GM21381 (cell line): ENCODE results near the gene KIT.

Experiments
- ATAC-seq: cut with Tn5 transposase; IDR thresholded peaks from one replicate; pipeline ENCODE4 v1.9.1; 2021; ENCODE audit warnings: mild to moderate bottlenecking, moderate library complexity; ENCODE audit not compliant: unreplicated experiment

Gene KIT

DNA sequence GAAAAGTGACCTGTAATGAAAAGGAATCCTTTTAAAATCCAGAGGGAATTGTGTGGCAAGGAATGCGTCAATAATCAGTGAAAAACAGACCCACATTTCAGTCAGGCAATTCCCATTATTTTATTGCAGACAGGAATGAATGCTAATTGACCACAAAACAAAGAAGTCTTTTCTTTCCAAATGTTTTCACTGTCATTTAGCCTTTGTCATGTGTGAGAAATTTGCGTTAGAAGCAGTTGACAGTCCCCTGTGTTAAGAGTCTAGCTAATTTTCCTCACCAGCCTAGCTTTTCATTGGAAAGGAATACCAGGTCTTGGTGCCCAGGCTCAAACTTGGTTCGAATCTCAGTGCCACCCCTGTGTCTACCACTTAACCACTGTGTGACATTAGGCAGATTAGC, 83.4 kb downstream of the KIT start:
- ATAC-seq = no peak

DNA sequence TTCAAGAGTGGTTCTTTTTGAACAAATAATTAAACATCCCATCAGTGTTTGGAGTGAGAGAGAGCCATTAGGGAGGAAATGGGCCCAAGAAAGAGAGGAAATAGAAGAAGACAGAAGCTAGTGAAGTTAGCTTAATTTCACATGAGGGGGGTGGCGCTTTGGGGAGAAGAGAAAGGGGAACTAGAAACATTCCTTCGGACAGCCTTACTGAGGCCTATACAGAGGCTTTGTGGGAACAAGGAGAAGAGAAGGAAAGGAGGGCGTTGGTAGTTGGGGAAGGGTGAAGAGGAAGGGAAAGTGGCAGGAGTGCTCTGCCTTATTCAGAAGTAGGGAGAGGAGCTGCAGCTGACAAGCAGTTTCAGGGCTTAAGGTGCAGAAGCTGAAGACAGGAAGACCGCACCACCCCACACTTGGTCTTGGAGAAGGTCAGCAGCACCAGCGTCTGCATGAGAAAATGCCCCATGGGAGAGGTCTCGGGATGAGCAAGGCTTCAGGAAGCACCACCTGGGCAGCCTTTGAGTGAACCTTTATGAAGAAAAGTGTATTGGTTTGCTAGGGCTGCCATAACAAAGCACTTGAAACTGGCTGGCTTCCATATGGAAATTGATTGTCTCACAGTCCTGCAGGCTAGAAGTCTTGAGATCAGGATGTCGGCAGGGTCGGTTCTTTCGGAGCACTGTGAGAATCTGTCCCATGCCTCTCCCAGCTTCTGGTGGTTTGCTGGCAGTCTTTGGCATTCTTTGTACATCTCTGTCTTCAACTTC, 85.1 kb downstream of the KIT start:
- ATAC-seq = no peak

DNA sequence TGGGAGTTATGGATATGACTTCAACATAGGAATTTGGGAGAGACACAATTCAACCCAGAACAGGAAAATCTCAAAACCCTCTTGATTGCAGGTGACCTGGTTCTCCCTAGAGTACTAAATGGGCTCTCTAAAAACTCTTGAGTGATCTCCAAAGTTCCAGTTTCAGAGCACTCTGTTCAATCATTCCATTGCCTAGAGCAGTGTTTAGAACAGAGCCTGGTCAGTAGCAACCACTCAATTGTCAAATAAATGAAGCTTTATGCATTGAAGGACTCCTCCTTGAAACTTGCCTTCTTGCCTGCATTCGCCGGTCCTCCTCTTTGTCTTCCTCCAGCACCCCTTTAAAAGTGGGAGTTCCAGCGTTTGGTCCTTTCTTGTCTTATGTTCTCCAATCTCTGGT, 85.8 kb downstream of the KIT start:
- no peak for ATAC-seq

DNA sequence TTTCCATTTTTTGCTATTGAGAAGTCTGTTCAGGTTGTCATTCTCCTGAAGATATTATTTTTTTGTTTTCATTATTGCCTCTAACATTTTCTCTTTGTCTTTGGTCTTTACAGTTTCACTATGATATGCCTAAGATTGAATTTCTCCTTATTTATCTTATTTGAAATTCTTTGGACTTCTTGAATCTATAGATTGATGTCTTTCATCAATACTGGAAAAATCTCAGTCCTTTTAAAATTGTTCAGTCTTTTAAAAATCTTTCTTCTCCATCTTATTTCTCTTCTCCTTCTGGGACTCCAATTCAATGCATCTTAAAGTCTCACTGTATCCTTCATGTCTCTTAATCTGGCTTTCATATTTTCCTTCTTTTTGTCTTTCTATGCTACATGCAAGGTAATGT, 86.7 kb downstream of the KIT start:
- no peak for ATAC-seq

DNA sequence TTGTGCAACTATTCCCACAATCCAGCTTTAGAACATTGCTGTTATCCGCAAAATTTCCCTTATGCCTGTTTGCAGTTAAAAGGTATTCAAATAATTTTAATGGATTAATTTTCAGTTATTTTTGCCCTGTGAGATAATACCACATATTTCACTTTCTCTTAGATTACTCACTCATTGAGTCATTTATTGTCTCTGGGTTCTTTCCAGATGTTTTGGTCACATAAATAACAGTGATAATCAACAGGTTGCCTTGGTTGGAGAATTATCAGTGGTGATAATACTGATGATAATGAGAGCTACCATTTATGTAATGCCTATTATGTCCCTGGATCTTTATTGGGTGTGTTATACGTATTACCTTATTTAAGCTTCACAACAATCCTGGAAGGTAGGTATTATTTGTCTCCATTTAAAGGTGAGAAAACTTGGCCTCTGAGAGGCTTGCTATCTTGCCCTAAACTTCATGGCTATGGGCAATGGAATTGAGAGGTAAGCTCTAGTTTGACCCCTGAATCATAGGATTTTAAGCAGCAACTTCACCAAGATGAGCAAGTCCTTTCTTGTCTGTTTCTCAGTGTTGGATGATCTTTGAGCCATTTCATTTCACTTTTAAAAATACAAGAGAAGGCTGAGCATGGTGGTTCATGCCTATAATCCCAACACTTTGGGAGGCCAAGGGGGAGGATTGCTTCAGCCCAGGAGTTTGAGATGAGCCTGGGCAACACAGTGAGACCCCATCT, 87.4 kb downstream of the KIT start:
- ATAC-seq = no peak

DNA sequence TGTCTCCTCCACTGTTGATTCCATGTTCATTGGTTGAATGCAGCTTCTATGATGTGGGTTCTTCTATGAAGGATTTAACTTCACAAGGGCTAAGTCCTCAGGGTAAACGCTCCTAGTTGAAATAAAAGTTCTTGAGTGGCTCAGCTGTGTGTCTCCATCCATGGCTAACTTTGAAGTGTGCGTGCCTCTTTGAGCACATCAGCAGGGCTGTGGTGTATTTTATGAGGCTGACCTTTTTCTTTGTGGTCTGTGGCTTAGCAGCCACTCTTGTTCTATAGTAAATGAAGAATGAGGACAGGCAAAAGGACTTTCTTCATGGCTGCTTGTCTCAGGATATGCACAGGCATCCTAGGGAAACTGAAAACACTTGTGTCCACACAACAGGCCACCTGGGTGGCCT, 88.5 kb downstream of the KIT start:
- peak; percentile 65 for ATAC-seq

DNA sequence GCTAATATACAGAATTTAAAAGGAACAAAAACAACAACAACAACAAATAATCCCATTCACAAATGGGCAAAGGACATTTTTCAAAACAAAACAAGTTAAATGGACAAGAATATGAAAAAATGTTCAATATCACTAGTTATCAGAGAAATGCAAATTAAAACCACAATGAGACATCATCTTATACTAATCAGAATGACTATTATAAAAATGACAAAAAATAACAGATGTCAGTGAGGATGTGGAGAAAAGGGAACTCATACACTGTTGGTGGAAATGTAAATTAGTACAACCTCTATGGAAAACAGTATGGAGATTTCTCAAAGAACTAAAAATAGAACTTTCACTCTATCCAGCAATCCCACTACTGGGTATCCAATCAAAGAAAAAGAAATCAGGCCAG, 92.6 kb downstream of the KIT start:
- no peak for ATAC-seq

DNA sequence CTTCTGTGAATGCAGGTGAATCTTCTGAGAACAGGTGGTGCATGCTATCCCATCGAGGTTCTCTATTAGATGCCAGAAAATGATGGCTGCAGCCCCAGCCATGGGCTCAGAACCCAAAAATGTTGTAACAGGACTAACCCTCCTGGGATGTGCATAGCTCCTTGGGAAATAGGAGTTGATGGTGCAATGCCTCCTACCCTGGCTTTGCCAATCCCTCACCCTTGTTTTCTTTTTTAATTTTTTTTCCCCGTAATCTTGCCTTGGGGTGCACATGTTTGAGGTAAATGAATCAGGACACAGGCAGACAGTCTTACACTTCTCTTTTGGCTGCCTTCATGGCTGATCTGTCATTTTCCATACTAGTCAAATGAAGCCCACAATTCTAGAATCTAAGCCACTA, 96.6 kb downstream of the KIT start:
- no peak for ATAC-seq

DNA sequence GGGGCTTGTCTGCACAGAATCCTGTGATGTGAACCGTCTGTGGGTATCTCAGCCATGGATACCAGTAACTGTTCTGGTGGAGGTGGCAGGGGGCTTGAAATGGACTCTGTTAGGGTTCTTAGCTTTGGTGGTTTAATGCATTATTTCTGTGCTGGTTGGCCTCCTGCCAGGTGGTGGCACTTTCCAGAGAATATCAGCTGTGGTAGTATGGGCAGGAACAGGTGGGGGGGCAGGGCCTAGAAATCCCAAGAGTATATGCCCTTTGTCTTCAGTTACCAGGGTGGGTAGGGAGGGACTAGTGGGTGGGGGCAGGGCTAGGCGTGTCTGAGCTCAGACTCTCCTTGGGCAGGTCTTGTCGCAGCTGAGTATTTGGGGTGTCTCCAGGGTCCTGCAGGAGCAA, 106.7 kb downstream of the KIT start:
- no peak for ATAC-seq

DNA sequence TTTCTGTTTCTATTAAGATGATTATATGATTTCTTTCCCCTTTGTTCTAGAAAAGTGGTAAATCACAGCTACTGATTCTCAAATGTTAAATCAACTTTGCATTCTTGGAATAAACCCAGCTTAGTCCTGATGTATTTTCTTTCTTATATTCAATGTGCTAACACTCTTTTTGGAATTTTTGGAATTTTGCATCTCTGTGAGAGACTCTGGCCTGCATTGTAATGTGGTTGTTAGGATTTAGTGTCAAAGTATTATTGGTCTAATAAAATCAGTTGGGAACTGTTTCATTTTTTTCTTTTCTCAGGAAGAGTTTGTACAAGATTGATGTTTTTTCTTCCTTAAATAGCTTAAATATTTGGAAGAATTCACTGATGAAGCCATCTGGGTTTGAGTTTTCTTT, 109.6 kb downstream of the KIT start:
- no peak for ATAC-seq

DNA sequence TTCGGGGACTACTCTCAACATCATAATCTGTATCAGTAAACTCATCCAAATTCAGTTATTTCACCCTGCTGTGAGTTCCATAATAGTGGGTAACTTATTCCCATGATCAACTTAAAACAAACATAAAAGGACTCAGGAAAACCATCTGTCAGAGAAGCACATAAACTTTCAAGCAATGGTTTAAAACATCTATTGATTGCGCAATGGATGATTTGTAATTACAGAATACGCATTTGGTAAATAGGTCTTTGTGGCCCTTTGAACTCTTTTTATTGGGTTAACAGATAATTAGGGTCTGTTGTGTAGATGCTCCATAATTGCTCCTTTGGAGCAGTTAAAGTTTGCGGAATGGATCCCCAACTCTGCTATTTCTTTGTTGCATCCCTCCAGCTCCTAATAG, 115.3 kb downstream of the KIT start:
- no peak for ATAC-seq

DNA sequence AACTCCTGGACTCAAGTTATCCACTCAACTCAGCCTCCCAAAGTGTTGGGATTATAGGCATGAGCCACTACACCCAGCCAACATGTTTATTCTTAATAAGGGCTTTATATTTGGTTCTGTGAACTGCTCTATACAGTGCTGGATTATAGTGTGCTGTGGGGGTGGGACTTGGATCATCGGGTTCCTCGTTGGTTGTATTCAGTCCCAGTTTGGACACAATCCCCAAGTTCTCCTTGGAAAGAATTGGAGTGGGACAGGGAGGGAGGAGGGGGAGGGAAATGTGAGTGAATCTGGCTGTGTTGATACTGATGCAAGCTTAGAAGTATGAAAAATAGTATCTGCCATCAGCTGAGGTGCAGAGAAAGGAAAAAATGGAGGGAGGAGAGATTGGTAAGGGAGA, 121.3 kb downstream of the KIT start:
- ATAC-seq = no peak

DNA sequence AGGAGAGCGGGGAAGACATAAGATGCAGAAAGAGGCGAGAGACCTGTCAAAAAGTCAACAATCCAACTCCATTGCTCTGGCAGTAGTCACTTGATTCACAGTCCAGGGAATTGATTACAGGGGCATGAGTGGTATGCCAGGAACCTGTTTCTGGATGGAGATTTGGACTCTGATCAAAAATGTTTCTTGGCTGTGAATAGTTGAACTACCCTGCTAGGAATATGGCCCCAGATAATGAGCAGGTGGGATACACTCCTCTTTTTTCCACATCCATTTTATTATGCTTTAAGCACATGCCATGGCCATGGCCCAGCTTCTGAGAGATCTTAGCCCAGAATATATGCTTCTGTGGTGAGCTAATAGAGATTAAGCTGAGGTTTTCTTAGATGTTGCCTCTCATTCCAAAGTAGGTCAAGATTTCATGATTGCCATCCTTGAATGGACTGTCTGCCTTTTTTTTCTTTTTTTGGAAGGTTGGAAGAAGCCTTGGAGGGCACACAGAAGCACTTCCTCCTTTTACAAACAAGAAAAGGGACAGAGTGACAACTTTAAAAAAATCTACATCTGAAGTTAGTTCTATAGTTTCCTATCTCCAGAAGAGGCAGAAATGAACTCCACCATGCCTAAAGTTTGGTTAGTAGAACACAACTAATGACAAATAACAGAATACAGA, 121.9 kb downstream of the KIT start:
- no peak for ATAC-seq

DNA sequence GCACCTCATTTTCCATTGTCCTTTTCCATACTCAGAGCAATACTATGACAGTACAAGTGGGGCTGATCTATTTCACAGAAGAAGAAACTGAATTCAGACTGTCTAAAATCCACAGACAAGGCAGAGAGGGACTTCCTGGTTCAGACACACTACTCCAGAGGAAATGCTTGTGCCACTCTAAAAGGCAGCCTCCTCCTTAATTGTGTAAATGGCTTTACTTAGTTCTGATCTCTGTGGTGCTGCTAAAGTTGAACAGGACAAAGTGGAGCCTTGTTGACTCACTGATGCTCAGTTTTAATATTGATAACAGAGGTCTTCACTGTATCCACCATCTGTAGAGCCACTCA, 122.4 kb downstream of the KIT start:
- ATAC-seq = no peak

DNA sequence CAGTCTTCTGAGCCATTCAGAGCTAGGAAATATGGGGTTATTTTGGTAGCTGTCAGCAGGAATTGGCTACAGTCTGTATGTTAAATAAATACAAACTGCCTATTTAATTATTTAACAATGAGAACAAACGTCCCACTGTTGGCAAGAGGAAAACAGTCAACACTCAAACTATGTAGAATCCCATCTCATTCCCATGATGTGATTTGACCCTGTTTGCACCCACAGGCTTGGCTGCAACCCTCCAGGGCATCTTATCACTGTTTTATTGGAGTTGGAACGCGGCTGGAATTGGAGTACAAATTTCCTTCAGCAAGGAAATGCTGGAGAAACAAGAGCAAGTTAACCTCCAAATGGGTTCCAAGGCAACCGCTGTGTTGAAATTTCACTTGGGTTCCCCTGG, 124.0 kb downstream of the KIT start:
- ATAC-seq = no peak

DNA sequence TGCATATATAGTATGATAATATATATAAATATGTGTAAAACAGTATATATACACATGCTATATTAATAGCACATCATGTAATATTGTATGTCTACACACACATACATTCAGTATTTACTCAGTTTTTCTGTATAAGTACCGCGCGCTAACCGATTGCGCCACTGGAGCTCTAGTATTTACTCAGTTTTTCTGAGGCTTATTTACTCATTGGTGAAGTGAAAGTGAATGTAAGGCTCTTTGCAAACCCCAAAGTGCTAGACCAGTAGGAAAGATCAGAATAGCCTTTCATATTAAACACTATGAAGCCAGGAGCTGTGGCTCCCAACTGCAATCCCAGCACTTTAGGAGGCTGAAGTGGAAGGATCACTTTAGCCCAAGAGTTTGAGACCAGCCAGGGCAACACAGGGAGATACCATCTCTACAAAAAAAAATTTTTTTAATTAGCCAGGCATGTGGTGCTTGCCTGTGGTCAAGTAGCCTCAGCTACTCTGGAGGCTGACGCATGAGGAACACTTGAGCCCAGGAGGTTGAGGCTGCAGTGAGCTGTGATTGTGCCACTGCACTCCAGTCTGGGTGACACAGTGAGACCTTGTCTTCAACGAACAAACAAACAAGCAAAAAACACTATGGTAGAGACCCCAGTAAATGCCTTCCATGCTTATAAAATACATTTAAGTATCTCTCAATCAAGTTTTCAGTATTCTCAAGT, 125.8 kb downstream of the KIT start:
- no peak for ATAC-seq

DNA sequence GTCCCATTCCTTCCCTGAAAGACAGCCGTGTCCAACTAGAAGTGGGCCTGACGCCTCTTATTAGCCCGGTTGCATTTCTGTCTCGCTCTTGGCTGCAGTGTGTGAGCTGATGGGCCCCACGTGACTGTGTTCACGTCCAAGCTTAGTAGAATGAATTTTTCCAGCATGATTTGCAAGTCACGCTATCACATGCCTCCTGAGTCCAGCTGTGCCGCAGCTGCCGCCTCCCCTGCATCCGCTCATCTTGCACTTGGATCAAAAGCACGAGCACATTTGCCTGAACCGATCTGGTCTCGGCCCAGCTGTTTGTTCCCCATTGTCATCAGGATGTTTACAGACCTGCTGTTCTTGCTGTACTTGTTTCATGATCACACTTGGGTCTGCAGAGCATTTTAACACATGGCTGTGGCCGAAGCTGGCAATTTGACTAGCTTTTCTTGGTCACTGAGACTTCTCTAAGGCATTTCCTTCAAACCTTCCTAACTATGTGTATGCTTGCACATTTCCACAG, 126.5 kb downstream of the KIT start:
- no peak for ATAC-seq
